Peyer's patch (tissue), 4 donors: ENCODE data around the gene NTSR2. TPM values are rescaled to one million over a fixed set of nuclear protein-coding genes. Genes with fewer than 3 reads are reported as not detected.

Experiments used
- DNase-seq, 3 donors: peaks; one replicate each; pipeline ENCODE4 v3.0.0-alpha.2; 2017 to 2019
- H3K27ac ChIP-seq, 4 donors: fragments of 200-600 bp; sonication (generic); one replicate each; pipeline ENCODE4 v1.5.1; 2016 to 2019
- H3K27me3 ChIP-seq, 2 donors: fragments of 200-600 bp; sonication (generic); one replicate each; pipeline ENCODE4 v1.5.1; 2019
- H3K36me3 ChIP-seq, 3 donors: fragments of 200-600 bp; sonication (generic); one replicate each; pipeline ENCODE4 v1.5.1; 2016 to 2019
- H3K4me1 ChIP-seq, 4 donors: fragments of 200-600 bp; sonication (generic); one replicate each; pipeline ENCODE4 v1.5.1; 2016 to 2019
- H3K4me3 ChIP-seq, 4 donors: fragments of 200-600 bp; sonication (generic); 1 replicate in 3 of 4; 2 replicates in 1 of 4; pipeline ENCODE4 v1.5.1; 2016 to 2019; ENCODE audit warnings: mild to moderate bottlenecking in 1 of 4
- H3K9me3 ChIP-seq, 4 donors: fragments of 200-600 bp; sonication (generic); one replicate each; pipeline ENCODE4 v1.5.1; 2016 to 2019; ENCODE audit warnings: mild to moderate bottlenecking in 1 of 4
- CTCF ChIP-seq, 6 experiments: fragments of 450-650 bp in 4 of 6; fragments of 200-600 bp in 2 of 6; sonication (generic) in 1 of 6; IDR thresholded peaks; one replicate each; pipeline ENCODE4 v1.5.1; 2017 to 2019; ENCODE audit warnings: antibody characterized with exemption in 6 of 6, mild to moderate bottlenecking in 3 of 6, moderate library complexity in 1 of 6
- POLR2A ChIP-seq, 2 donors: fragments of 450-650 bp; IDR thresholded peaks; one replicate each; pipeline ENCODE4 v1.5.1; 2017; ENCODE audit warnings: antibody characterized with exemption in 2 of 2, mild to moderate bottlenecking in 2 of 2, moderate library complexity in 2 of 2
- total RNA-seq, 4 donors: library from RNA; depleted of rRNA; stranded (reverse); fragments of >200 nt; gene quantifications; one replicate each; pipeline ENCODE4 v1.1.0, GENCODE V29; 2016

Gene NTSR2
- total RNA-seq, 4 donors from 2014 or later, result not detected

DNA sequence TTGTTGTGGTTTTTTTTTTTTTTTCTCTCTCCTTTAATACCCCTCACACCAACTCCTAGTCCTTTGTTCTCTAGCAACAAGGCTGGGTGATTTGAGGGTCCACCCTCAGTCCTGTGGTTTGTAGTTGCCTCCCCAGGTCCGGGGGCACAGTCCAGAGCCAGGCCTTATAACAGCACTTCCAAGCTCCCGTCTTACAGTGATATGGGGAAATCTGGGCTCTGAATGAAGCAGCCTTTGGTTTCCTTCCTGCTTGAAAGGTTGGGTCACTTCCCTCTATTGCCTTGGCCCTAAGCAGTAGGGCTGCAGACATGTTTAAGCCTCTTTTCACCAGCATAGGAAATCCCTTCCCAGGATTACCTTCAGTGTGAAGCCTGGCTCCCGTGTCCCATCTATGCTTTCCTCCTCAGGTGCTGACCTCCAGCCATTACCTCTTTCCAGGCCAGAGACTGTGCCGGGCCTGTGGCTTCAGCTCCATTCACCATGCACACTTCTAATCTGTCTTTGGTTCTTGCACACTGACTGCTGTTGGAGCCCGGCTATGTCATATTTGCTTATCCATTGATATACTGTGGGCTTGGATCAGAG lies 21.2 kb upstream of the NTSR2 start:
- Histone ChIP-seq H3K27ac (no peak overlapping the region), H3K4me3 (no peak overlapping the region), H3K9me3 (no peaks in the 10 kb centered on the region), H3K4me1 (peaks cover 0 to 11% (median 5%) of the 10 kb centered on the region in 4 donors), H3K36me3 (no peaks in the 10 kb centered on the region), H3K27me3 (no peaks in the 10 kb centered on the region)
- no peak for TF ChIP-seq POLR2A (IDR thresholded peaks at IDR 0.05)
- no peak for TF ChIP-seq CTCF (IDR thresholded peaks at IDR 0.05)
- DNase-seq, result no peak

GRCh38 chr2:11688222-11689069 lies 18.5 kb upstream of the NTSR2 start:
- Histone ChIP-seq H3K4me1 (peaks cover 0 to 11% (median 5%) of the 10 kb centered on the region in 4 donors), H3K27me3 (no peaks in the 10 kb centered on the region), H3K36me3 (no peaks in the 10 kb centered on the region), H3K4me3 (peak overlapping the region in 2 of 4 donors; percentile 4 to 34), H3K27ac (no peak overlapping the region), H3K9me3 (no peaks in the 10 kb centered on the region)
- TF ChIP-seq CTCF (IDR thresholded peaks at IDR 0.05) (peak; percentile 57 to 84 (median 71)), POLR2A (IDR thresholded peaks at IDR 0.05) (no peak)
- DNase-seq, result peak; percentile 75 to 93 (median 79)

DNA sequence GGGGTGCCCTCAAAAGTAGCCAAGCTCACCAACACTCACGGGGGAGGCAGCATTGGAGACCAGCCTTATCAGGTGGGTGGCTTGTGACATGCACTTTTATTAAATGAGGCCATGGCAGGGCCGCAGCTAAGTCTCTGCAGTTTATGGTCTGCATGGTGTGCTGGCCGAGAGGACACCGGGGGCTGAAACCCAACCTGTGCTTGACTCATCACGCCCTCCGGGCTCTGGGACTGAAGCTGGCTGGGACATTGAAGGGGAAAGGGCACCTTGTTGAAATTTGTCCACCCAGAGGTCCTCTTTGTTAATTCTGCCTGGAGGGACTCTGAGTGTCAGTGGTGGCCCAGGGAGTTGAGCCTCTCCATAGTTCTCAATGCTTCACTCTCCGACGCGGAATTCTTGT lies 17.7 kb upstream of the NTSR2 start:
- no peak for DNase-seq
- Histone ChIP-seq H3K27me3 (no peaks in the 10 kb centered on the region), H3K4me3 (no peak overlapping the region), H3K36me3 (no peaks in the 10 kb centered on the region), H3K27ac (no peak overlapping the region), H3K4me1 (peaks cover 0 to 11% (median 5%) of the 10 kb centered on the region in 4 donors), H3K9me3 (no peaks in the 10 kb centered on the region)
- no peak for TF ChIP-seq POLR2A (IDR thresholded peaks at IDR 0.05)
- no peak for TF ChIP-seq CTCF (IDR thresholded peaks at IDR 0.05)

DNA sequence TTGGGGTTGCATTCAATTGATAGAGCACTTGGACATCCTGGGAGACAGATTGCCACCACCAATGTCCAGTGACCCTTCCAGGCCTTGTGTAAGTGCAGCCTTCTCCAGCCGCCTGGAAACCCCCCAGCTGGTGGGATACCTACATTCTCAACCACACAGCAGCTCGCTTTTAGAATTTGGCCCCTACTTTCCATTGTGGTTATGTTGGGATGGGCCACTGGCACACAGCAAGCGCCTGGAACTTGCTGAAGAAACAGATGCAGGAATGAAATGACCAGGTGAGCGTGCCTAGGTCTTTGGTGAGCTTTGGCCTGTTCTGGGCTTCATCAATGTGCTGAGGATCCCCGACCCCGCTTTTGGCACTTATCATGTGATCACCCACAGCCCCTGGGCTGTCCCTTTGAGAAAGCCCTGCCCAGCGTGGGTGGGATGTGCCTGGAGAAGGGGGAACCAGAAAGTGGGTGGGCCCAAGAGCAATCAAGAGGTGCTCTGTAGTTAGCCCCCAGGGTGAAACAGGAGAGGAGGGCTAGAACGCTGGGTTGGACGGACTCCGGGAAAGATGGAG lies 16.0 kb upstream of the NTSR2 start:
- no peaks in the 10 kb centered on the region for H3K36me3 ChIP-seq
- no peak for DNase-seq
- H3K9me3 ChIP-seq, result no peaks in the 10 kb centered on the region
- no peak for TF ChIP-seq CTCF (IDR thresholded peaks at IDR 0.05)
- no peak for TF ChIP-seq POLR2A (IDR thresholded peaks at IDR 0.05)
- no peak overlapping the region for H3K27ac ChIP-seq
- H3K4me3 ChIP-seq, result no peak overlapping the region
- H3K4me1 ChIP-seq, result peaks cover 0 to 11% (median 5%) of the 10 kb centered on the region in 4 donors
- H3K27me3 ChIP-seq, result no peaks in the 10 kb centered on the region

DNA sequence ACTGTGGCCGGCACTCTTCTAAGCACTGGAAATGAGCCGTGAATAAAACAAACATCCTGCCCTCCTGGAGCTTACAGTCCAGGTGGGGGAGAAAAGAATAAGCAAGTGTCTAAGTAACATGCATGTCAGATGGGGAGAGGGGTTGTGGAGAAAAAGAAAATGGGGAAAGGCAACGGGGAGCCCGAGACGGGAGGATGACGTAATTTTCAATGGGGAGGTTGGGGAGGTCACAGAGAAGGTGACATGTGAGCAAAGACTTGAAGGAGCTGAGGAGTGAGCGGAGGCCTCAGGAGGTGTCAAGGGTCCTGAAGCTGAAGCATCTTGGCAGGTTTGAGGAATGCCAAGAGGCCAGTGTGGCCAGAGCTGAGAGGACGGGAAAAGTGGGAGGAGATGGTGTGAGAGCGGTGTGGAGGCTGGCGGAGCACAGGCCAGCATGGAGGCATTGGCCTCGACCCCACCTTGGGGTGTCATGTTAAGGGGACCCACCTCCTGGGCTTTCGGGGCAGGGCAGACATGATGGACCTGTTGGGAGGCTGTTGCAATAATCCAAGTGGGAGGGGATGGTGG lies 15.0 kb upstream of the NTSR2 start:
- Histone ChIP-seq H3K4me1 (peaks cover 0 to 11% (median 5%) of the 10 kb centered on the region in 4 donors), H3K9me3 (no peaks in the 10 kb centered on the region), H3K4me3 (no peak overlapping the region), H3K36me3 (no peaks in the 10 kb centered on the region), H3K27me3 (no peaks in the 10 kb centered on the region), H3K27ac (no peak overlapping the region)
- no peak for DNase-seq
- TF ChIP-seq POLR2A (IDR thresholded peaks at IDR 0.05) (no peak), CTCF (IDR thresholded peaks at IDR 0.05) (no peak)
